Bronchial epithelial cell (primary cell): Measurements from ENCODE around the gene ERAS. TPM values are rescaled to one million over a fixed set of nuclear protein-coding genes. Genes with fewer than 3 reads are reported as not detected.

Experiments
- DNase-seq: peaks from one replicate; pipeline ENCODE4 v3.0.0-alpha.2; 2010; ENCODE audit warnings: low read depth
- FAIRE-seq: peaks from 2 replicates; lab custom pipeline; 2011; peaks lifted over from hg19 to GRCh38; lab: Jason Lieb, UNC
- H3K27me3 ChIP-seq: 2 replicates; pipeline ENCODE4 v1.5.1; 2011; ENCODE audit warnings: low read length; ENCODE audit not compliant: control insufficient read depth, insufficient read depth
- H3K36me3 ChIP-seq: 2 replicates; pipeline ENCODE4 v1.5.1; 2011; ENCODE audit warnings: low read length; ENCODE audit not compliant: control insufficient read depth, insufficient read depth
- H3K4me3 ChIP-seq: 2 replicates; pipeline ENCODE4 v1.5.1; 2011; ENCODE audit warnings: mild to moderate bottlenecking, low read depth, low read length, control low read depth
- CTCF ChIP-seq: IDR thresholded peaks from 2 replicates; pipeline ENCODE4 v1.5.1; 2011; ENCODE audit warnings: mild to moderate bottlenecking, moderate library complexity, low read length, control low read depth, inconsistent platforms; ENCODE audit not compliant: insufficient read depth, severe bottlenecking
- total RNA-seq: library from RNA; depleted of rRNA; stranded (reverse); fragments of >200 nt; gene quantifications from 2 replicates; pipeline ENCODE4 v1.2.1, GENCODE V29; 2014

Gene ERAS
- total RNA-seq, 1 donor from 2014 or later: not detected

GRCh38 chrX:48800574-48801279 lies 25.6 kb upstream of the ERAS start:
- FAIRE-seq (no peak), DNase-seq (no peak)
- Histone ChIP-seq H3K4me3 (peak overlapping the region; percentile 45), H3K36me3 (peaks cover 3% of the 10 kb centered on the region), H3K27me3 (no peaks in the 10 kb centered on the region)
- no peak for TF ChIP-seq CTCF

GRCh38 chrX:48801280-48802088 lies 24.8 kb upstream of the ERAS start, which contains the start of gene HDAC6:
Gene HDAC6, plus strand, starts transcription at chrX:48802067. Its CDS starts 626 bp downstream, at chrX:48802693.
- Histone ChIP-seq H3K27me3 (no peaks in the 10 kb centered on the region), H3K4me3 (peak within 1 kb of the TSS; percentile 67), H3K36me3 (peaks cover 3% of the 10 kb centered on the region)
- no peak for TF ChIP-seq CTCF
- peak; percentile 94 for DNase-seq
- no peak for FAIRE-seq

GRCh38 chrX:48802089-48802904 lies 24.0 kb upstream of the ERAS start:
- no peak for TF ChIP-seq CTCF
- Histone ChIP-seq H3K27me3 (no peaks in the 10 kb centered on the region), H3K36me3 (peaks cover 3% of the 10 kb centered on the region), H3K4me3 (peak overlapping the region; percentile 67)
- FAIRE-seq: no peak
- DNase-seq: peak; percentile 71

GRCh38 chrX:48802905-48803200 lies 23.5 kb upstream of the ERAS start:
- no peak for FAIRE-seq
- TF ChIP-seq CTCF: no peak
- no peak for DNase-seq
- Histone ChIP-seq H3K4me3 (peak overlapping the region; percentile 67), H3K27me3 (no peaks in the 10 kb centered on the region), H3K36me3 (peaks cover 3% of the 10 kb centered on the region)

GRCh38 chrX:48806081-48806480 lies 20.2 kb upstream of the ERAS start:
- peaks cover 3% of the 10 kb centered on the region for H3K36me3 ChIP-seq
- DNase-seq: no peak
- no peak overlapping the region for H3K4me3 ChIP-seq
- H3K27me3 ChIP-seq: no peaks in the 10 kb centered on the region
- no peak for FAIRE-seq
- TF ChIP-seq CTCF: no peak
